ENCODE data around the gene CRYBG1. TPM values are rescaled to one million over a fixed set of nuclear protein-coding genes. Genes with fewer than 3 reads are reported as not detected.

The CRYBG1 gene
- total RNA-seq, 1 donor from 2014 or later: 38.1 TPM

- no peak for DNase-seq
Observed at GRCh38 chr6:106466211-106466610, 105.7 kb downstream of the CRYBG1 start.

- DNase-seq: no peak
Observed at GRCh38 chr6:106468935-106469334, 108.4 kb downstream of the CRYBG1 start.

- DNase-seq: no peak
Observed at GRCh38 chr6:106469882-106470281, 109.4 kb downstream of the CRYBG1 start.

- no peak for DNase-seq
Observed at GRCh38 chr6:106470316-106470715, 109.8 kb downstream of the CRYBG1 start.

GRCh38 chr6:106470811-106471210 lies 110.3 kb downstream of the CRYBG1 start:
- no peak for DNase-seq

- no peak for DNase-seq
Observed at GRCh38 chr6:106473812-106474211, 113.3 kb downstream of the CRYBG1 start.

- no peak for DNase-seq
Observed at GRCh38 chr6:106474466-106474865, 113.9 kb downstream of the CRYBG1 start.

- DNase-seq: no peak
Observed at GRCh38 chr6:106475284-106475683, 114.8 kb downstream of the CRYBG1 start.

GRCh38 chr6:106476331-106477105 lies 116.0 kb downstream of the CRYBG1 start:
- DNase-seq: no peak

- no peak for DNase-seq
Observed at GRCh38 chr6:106477146-106477545, 116.6 kb downstream of the CRYBG1 start.

- DNase-seq: no peak
Observed at GRCh38 chr6:106477790-106478189, 117.3 kb downstream of the CRYBG1 start.

GRCh38 chr6:106486236-106486635 lies 125.7 kb downstream of the CRYBG1 start:
- no peak for DNase-seq

- no peak for DNase-seq
Observed at GRCh38 chr6:106488494-106489370, 128.2 kb downstream of the CRYBG1 start.

- DNase-seq: no peak
Observed at GRCh38 chr6:106490030-106490429, 129.5 kb downstream of the CRYBG1 start.

- DNase-seq: no peak
Observed at GRCh38 chr6:106490436-106490835, 129.9 kb downstream of the CRYBG1 start.

- DNase-seq: no peak
Observed at GRCh38 chr6:106490974-106491373, 130.5 kb downstream of the CRYBG1 start.

- no peak for DNase-seq
Observed at GRCh38 chr6:106495014-106495413, 134.5 kb downstream of the CRYBG1 start.

- no peak for DNase-seq
Observed at GRCh38 chr6:106496823-106497222, 136.3 kb downstream of the CRYBG1 start.

- DNase-seq: no peak
Observed at GRCh38 chr6:106501960-106502371, 141.4 kb downstream of the CRYBG1 start.

GRCh38 chr6:106502559-106502958 lies 142.0 kb downstream of the CRYBG1 start:
- DNase-seq: no peak

- no peak for DNase-seq
Observed at GRCh38 chr6:106508277-106508676, 147.8 kb downstream of the CRYBG1 start.

- DNase-seq: no peak
Observed at GRCh38 chr6:106508834-106509233, 148.3 kb downstream of the CRYBG1 start.

- no peak for DNase-seq
Observed at GRCh38 chr6:106509420-106510089, 149.0 kb downstream of the CRYBG1 start.

Data from dermis blood vessel endothelial cell (primary cell).